ENCODE measurements around the gene PRICKLE3.

The PRICKLE3 gene

DNA sequence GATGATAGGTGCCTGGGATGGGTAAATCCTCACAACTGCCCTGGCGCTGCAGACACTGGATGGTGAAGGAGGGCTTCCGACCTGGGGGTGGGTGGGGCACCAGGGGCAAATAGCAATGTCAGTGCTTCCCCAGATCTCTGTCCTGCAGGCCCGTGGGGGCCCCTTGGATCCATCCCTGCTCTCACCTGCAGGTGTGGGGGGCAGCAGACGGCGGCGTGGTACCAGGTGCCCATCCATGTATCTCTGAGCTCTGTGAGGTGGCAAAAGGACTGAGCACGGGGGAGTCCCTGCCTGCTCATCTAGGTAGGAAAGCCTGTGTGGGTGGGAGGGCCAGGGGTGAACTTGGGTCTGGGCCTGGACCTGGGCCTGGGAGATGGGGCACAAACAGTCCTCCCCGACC lies 20.4 kb upstream of the PRICKLE3 start:
- DNase-seq (ENCODE audit: low read depth in 2 of 2): no peak

DNA sequence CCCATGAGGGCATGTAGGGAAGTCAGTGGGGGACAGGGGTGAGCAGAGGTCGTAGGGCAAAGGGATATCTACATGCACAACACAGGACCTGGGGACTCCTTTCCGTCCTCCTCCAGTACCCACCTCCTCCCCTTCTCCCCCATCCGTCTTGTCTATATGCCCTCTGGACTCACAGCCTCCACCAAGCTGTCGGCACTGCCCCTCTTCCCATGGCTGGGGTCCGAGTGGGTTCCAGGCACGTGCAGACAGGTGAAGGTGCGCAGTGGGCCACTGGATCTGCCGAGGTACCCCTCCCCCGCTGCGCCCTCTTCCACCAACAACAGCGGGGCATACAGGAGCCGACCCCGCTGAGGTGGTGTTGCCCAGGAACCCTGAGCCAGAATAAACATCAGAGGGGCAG lies 19.3 kb upstream of the PRICKLE3 start:
- no peak for DNase-seq (ENCODE audit: low read depth in 2 of 2)

DNA sequence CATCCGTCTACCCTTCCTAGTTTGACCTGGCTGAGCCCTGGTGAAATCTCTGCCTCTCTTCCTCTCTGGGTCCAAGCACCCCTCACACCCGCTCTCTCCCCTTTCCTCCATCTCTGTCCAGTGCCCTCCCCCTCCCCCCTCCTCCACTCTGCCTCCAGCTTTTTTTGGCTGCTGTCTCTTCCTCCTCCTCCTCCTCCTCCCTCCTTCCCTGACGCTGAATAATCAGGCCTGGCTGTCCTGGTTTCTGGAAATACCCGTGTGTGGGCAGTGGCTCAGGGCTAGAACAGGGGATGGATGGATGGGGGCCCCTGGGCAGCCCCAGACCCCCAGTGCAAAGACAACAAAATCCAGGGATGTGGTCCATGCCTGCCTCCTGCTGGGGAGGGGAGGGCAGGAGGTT lies 18.5 kb upstream of the PRICKLE3 start:
- no peak for DNase-seq (ENCODE audit: low read depth in 2 of 2)

DNA sequence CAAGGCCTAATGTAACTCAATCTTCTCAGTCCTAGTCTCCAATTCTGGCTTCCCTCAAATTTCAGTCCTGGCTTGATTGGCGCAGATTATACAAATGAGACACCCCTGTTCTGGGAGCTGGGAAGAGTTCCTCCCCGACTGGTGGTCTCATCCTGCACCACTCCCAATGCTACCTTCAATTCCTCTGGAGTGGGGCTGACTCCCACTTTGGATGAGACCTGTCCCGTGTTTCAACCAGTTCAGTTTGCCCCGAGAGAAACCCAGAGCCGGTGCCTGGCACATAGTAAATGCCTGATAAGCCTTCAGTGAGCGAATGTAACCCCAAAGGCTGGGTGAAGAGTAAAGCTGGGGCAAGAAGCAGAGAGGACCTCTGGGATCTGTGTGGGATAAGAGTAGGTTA lies 17.8 kb upstream of the PRICKLE3 start:
- no peak for DNase-seq (ENCODE audit: low read depth in 2 of 2)

DNA sequence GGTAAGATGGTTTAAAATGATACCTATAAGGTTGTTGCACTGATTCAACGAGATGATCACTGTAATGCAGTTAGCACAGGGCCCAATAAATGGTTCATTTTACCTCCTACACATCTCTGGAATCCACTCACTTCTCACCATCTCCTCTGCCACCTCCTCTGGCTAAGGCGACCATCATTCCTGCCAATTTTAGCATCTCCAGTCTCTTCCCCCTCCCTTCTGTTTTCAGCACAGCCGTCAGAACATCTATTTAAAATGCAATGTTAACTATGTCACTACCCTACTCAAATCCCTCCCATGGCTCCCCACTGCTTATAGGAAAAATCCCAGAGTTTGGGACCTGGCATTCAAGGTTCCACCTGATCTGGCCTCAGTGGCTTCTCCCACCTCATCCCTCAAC lies 17.4 kb upstream of the PRICKLE3 start:
- DNase-seq (ENCODE audit: low read depth in 2 of 2): no peak

DNA sequence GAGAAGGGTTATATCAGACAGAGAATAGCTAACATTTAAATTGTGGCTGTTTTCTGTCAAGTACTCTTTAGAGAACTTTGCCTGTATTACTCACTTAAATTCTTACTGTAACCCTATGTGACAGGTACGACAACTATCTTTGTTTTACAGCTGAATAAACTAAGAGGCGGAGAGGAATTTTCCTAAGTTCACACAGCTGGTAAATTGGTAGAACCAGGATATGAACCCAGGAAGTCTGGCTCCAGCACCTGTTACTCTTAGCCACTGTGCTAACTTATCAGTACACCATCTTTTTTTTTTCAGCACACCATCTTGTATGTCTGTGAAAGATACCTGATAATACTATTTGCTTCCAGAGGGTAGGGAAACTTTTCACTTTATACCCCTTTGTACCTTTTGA lies 15.8 kb upstream of the PRICKLE3 start:
- DNase-seq (ENCODE audit: low read depth in 2 of 2): no peak

DNA sequence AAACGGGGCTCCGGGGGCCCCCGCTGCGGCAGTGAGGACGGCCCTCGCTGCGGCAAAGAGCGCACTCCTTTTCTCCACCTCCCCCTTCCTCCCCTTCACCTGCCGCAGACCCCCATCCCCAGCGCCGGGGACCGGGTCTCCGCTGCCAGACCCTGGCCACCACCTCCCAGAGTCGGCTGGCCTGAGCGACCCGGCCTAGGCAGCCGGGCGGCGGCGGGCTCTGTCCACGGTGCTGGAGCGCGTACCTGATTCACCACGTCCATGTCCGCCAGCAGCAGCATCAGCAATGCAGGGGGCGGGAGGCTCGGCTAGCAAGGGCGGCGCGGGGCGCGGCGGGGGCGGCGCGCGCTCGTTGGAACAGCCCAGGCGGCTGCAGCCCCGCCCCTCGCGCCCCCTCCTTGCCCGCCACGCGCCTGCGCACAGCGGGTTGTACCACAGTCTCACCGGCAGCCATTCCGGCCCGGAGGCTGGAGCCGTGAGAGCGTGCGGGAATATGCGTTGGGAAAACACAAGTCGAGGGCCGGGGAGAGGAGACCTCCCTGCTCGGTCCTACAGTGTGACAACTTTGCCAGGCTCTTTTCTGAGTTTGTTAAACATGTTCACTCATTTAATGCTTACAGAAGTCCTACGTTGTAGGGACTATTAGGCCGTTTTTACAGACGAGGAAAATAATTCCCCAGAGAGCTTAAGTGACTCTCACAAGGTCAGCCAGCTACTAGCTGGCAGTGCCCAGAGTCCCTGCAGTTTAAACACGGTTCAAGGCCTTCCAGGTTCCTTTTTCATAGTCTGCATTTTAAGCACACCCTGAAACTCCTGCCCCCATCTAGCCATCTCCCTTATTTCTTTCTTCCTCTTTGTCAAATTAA lies 14.0 kb upstream of the PRICKLE3 start, which contains the start of gene SYP:
Gene SYP, minus strand, starts transcription at position 288 of the 866 bp plus-strand sequence. Its CDS starts 7 bp downstream, at position 281.
- peak; percentile 75 to 77 for DNase-seq (ENCODE audit: low read depth in 2 of 2)

DNA sequence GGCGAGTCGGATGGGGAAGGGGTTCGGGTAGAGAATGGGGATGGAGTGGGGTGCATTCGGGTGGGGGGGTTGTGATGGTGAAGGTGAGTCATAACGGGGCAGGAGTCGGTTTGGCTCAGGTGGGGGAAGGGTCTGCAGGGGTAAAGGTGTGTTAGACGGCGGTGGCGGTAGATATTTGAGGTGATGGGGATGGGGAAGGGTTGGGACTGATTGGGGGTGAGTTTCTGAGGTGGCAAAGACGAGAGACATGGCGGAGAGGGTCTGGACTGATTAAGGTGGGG lies 13.1 kb upstream of the PRICKLE3 start:
- DNase-seq (ENCODE audit: low read depth in 2 of 2): no peak

DNA sequence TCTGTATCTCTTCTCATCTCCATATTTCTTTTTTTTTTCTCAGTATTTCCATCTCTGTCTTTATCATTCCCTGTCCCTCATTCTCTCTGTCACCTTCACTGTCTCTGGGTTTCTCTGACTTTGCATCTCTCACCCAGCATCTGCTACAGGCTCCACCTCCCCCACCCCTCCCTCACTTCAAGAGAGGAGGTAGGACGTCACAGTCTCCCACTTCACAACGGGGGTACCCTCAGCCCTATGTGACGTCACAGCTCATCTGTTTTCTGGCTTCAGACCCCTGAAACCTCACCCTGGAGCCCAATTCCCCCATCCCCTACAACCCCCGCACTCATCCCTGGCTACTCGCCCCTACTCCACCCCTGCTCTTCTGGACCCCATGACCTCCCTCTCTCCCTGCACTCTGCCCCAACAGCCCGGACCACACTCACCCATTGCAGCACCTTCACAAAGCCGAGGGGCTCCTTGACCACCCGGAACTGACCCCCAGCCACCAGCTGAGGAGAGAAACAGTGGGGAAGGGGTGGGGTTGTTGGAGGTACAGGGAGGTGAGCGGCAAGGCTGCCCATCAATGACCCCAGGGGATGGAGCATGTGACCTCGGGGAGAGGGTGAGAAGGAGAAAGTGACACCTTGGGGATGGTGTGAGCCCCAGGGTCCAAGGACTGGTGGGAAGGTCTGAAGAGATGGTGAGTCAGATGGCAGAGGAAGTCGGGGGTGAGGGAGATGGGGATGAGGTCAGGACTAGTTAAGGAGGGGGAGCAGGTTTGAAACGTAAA lies 12.6 kb upstream of the PRICKLE3 start:
- no peak for DNase-seq (ENCODE audit: low read depth in 2 of 2)

DNA sequence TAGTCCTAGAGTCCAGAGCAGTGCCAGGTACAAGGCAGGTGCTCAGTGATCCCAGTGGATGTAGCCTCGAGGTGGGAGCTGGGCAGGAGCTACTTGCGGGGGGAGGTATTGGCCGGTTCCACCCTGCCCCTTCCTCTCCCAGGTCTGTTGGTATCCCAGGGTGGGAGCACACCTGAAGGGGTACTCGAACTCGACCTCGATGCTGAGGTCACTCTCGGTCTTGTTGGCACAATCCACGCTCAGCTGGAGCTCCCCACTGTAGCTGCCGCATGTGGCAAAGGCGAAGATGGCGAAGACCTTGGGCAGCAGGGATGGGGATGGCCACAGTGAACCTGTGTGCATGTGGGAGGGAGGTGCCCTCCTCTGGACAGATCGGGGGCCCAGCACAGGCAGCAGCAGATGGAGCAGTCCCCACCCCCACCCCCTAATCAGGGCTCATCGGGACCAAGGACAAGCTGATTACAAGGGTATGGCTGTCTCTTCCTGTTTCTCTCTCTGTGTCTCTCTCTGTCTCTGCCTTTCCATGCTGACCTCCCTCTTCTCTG lies 11.4 kb upstream of the PRICKLE3 start:
- DNase-seq (ENCODE audit: low read depth in 2 of 2): no peak

DNA sequence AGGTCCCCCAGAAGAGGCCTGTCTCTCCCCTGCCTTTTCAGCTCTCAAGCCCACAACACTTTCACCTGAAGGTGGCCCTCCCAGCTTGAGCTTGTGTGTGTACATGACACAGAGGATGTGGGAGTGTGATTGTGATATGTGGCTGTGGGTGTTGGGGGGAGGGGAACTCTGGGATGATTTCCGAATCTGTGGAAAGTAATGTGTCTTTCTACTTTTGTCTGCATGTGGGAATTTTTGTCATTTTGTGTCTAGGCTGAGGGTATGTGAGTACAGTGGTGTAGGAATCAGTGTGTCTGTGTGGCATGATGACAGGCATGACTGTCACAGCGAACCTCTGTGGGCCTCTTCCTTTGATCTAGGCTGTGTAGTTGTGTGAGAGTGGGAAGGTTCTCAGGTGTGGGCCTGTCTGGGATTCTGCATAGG lies 7.4 kb upstream of the PRICKLE3 start:
- no peak for DNase-seq (ENCODE audit: low read depth in 2 of 2)

DNA sequence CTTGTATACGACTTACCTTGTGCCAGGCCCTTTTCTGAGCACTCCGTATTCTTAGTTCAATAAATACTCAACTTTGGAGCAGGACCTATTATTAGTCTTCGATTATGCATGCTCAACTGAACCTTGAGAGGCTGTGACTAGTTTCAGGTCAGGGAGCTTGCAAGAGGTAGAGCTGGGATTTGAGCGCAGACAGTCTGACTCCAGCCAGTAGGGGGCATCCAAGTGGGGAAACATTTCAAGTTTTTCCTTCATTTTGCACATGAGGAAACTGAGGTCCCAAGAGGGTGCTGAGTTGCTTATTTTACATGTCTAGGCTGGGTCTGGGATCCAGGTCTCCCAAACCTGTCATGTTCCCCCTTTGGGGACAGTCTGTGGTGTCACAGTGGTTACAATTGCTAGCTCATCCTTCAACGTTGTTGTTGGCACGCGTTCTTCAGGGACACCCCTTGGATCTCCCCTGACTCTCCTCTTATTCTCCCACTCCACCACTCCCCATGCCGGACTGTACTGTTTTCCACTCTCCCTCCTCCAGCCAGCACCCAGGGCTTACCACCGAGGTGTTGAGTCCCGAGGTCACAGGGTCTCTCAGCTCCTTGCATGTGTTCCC lies 6.7 kb upstream of the PRICKLE3 start:
- DNase-seq (ENCODE audit: low read depth in 2 of 2): no peak

DNA sequence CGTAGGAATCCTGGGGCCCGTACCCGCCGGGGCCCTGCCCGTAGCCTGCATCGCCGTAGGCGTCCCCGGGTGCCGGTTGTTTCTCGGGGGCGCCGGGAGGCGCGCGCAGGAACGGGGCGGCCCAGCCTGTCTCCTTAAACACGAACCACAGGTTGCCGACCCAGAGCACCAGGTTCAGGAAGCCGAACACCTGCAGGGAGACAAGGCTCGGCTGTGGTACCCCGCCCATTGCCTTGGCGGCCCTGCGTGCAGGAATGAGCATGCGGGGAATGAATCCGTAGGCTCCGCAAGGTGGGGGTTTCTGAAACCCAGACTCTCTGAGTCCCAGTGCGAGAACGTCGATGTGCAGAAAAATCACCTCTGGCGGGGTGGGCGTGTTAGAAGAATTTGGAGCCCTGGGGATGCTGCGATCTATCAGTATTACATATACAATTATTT lies 5.4 kb upstream of the PRICKLE3 start:
- DNase-seq (ENCODE audit: low read depth in 2 of 2): no peak

DNA sequence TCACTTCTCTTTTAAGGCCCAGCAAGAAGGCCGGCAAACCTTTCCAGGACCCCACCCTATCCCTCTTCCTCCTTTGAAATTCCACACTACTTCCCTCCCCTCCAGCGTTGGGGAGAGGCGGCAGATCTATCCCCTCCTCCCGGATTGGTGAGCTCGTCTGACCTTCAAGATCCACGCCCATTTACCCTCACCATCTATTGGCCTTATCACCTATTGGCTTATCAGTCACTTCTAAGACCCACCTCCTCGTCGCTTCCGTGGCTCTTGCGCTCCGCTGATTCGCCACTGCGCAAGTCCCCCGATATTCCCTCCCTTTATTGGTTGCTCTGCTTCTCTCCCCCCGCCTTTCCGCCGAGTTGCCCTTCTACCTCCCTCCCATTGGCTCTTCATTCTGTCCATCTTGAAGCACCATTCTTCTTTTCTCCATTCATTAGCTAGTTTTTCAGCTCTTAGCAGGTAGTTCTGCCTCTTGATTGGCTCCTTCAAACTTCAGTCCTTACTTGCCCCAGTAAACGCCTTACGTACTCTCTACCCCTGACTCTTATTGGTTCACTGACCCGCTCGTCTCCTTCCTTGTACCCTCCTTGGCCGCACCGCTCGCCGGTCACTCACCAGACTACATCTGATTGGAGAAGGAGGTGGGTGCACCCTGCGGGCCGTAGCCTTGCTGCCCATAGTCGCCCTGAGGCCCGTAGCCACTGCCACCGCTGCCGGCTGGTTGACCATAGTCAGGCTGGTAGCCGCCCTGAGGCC lies 4.8 kb upstream of the PRICKLE3 start:
- peak; percentile 73 to 77 for DNase-seq (ENCODE audit: low read depth in 2 of 2)

DNA sequence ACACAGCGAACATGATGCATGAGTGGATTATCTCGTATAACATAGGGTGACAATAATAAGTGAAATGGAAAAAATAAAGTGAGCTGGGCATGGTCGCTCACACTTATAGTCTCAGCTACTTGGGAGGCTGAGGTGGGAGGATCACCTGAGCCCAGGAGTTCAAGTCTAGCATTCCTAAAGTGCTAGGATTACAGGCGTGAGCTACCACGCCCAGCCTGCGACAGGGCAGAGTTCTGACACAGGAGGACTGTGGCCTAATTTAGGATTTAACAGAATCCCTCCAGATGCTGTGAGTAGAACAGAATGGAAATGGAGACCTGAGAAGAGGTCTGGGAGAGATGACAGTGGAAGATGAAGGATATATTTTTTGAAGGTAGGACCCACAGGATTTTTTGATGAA lies 3.4 kb upstream of the PRICKLE3 start:
- DNase-seq (ENCODE audit: low read depth in 2 of 2): no peak

DNA sequence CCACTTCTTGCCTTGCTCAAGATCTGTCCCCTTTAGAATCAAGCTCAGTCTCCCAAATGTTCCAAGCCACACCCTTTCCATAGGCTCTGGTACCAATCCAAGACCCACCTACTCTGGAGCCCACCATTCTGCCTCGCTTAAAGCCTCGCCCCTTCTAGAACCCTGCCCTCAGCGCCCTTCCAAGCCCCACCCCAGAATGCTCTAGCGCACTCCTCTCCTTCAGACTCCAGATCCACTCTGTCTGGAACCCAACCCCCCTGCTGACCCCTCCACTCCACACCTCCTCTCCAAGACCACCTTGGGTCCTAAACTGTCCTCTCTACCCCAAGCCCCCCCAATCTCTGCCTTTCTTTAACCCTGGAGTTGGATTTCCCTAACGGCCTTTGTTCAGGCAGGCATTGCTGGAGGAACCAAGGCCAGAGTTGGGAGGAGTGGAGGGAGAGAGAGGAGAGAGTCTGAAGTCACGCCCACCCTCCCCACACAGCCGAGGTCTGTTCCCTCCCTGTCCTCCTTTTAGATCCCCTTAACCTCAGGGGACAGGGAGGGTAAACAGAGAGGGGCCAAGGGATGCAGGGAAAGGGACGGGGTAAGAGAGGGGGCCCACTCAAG lies 2.4 kb upstream of the PRICKLE3 start:
- no peak for DNase-seq (ENCODE audit: low read depth in 2 of 2)

DNA sequence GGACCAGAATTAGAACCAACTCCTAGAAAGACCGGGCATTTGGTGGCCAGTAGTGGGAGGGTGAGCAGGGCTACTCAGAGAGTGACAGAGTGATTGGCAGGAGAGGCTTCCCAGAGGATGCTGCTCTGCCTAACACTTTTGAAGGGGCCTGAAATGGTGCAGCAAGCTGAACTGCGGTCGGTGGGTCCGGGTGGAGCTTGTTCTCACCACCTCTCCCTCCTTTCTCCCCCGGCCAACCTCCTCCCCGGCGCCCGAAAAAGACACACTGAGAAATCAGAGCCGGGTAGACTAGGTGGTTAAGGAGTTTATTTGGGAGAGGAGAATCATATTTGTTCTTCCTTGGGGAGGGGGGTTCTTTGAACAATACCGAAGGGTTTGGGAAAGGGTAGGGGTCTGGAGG lies 1.4 kb upstream of the PRICKLE3 start:
- no peak for DNase-seq (ENCODE audit: low read depth in 2 of 2)

DNA sequence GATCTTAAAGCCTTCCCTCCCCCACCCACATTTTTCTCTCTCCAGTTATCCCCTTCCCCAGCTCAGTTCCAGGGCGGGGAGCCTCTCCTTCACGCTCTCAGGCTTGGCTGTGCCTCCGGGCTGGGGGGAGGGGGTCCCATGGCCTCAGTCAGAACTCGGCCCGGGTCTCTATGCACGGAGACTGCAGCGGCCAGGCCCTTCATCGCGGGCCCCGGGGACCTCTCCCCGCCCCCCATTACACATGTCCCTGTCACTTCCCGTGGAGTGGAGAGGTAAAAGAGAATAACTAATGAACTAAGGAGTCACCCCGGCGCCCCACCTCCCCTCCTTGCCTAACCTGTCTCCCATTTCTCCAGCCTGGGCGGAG lies 838 bp upstream of the PRICKLE3 start:
- DNase-seq (ENCODE audit: low read depth in 2 of 2): no peak

DNA sequence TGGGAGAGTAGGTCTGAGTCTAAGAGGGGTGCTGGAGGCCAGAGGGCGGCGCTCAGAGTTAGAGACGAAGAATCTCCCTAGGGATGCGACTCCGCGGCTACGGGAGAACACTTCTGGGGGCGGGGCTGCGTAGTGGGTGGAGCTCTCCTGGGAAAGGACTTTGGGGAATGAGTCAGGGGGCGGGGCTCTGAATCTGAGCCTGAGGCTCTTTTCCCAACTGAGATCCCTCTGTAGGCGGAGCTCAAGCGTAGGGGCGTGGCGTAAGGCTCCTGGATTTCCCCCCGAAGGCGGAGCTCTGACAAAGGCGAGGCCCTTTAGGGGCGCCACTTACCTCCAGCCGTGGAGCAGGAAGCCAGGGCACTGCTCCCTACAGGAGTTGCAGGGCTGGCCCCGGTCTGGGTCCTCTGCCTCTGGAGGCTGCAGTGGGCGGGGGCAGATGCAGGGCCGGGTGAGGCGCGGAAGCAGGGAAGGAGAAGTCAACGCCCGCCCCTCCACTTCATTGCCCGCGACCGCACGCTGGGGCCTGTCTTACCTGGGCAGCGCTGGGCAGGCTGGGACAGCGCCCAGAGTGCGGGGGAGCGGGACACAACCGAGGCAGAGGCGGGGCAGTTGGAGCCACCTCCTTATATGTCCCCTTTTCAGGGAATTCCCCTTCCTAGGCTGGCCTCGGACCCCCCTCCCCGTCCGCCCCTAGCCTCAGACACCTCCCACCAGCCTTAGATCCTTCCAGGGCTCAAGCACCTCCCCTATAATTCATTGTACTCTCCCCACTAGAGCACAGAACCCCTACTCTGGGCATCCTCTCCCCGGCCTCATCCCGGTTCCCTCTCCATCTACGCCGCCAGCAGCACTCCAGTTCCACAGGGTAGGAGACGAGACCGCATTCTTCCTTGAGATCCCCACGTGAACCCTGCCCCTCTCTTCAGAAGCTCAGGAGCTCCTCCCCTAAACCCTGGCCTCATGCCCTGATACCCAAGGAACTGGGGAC lies 1.6 kb downstream of the PRICKLE3 start:
- peak in 1 of 2 donors; percentile 34 for DNase-seq (ENCODE audit: low read depth in 2 of 2)

DNA sequence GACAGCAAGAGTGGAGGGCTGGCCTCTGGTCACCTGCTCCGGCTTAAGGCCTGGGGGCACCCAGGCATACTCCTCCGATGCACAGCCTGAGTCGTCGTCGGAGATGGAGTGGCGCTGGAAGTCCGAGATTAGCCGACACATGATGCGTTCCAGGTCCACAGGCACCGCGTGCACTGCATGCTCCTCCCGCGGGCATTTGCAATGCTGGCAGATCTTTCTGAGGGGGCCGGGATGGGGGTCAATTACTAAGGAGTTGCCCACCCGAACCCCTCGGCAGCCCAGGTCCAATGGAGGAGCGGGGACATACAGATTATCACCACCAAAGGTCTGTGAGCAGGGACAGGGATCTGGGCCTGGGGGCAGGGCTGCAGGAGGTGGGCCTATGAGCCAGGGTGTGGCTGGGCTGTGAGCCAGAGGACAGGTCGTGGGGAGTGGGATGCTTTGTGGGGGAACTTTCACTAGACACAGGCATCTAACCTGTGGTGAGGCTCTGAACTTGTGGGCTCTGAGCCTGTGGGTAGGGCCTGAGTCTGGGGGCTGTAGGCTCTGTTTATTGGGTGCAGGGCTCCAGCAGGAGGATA lies 2.4 kb downstream of the PRICKLE3 start:
- DNase-seq (ENCODE audit: low read depth in 2 of 2): no peak
